Measurements from ENCODE around the gene CMAS.

The CMAS gene

GRCh38 chr12:22054155-22054554 is 8.1 kb downstream of the CMAS start:
- TF ChIP-seq, protein P1, sequence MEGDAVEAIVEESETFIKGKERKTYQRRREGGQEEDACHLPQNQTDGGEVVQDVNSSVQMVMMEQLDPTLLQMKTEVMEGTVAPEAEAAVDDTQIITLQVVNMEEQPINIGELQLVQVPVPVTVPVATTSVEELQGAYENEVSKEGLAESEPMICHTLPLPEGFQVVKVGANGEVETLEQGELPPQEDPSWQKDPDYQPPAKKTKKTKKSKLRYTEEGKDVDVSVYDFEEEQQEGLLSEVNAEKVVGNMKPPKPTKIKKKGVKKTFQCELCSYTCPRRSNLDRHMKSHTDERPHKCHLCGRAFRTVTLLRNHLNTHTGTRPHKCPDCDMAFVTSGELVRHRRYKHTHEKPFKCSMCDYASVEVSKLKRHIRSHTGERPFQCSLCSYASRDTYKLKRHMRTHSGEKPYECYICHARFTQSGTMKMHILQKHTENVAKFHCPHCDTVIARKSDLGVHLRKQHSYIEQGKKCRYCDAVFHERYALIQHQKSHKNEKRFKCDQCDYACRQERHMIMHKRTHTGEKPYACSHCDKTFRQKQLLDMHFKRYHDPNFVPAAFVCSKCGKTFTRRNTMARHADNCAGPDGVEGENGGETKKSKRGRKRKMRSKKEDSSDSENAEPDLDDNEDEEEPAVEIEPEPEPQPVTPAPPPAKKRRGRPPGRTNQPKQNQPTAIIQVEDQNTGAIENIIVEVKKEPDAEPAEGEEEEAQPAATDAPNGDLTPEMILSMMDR (IDR thresholded peaks at IDR 0.05; ENCODE audit: control insufficient read depth, insufficient read depth, low read depth, low read length, missing control alignments), result no peak
- H3K4me3 ChIP-seq (ENCODE audit: control insufficient read depth, low read depth, low read length), result no peak overlapping the region
- DNase-seq (ENCODE audit: low read depth), result no peak

- no peak overlapping the region for H3K4me3 ChIP-seq (ENCODE audit: control insufficient read depth, low read depth, low read length)
- no peak for DNase-seq (ENCODE audit: low read depth)
- TF ChIP-seq, protein P1 (IDR thresholded peaks at IDR 0.05; ENCODE audit: control insufficient read depth, insufficient read depth, low read depth, low read length, missing control alignments), result no peak
Observed at GRCh38 chr12:22056607-22057006, 10.6 kb downstream of the CMAS start.

DNA sequence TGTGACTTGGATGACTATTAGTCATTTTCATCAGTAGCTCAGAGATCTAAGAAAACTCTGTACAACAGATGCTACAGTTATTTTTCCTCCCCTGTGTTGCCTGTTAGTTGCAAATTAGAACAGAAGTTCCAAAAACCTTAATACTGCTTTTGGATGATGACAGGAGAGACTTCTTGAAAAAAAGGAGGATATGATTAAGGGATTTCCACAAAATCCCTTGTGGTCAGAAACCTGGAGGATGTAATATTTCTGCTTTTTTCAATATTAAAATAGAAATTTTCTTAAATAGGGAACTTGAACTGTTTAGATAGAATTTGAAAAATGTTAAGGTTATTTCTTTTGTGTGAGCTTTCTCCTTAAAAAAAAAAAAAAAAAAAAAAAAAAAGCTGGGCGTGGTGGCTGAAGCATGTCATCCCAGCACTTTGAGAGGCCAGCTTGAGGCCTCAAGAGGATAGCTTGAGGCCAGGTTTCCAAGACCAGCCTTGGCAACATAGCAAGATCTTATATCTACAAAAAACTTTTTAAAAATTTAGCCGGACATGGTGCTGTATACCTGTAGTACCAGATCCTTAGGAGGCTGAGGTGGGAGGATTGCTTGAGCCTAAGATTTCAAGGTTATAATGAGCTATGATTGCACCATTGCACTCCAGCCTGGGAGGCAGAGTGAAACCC is 14.1 kb downstream of the CMAS start:
- DNase-seq (ENCODE audit: low read depth), result no peak
- TF ChIP-seq, protein P1 (IDR thresholded peaks at IDR 0.05; ENCODE audit: control insufficient read depth, insufficient read depth, low read depth, low read length, missing control alignments), result no peak
- H3K4me3 ChIP-seq (ENCODE audit: control insufficient read depth, low read depth, low read length), result no peak overlapping the region

GRCh38 chr12:22064968-22065367 is 18.9 kb downstream of the CMAS start:
- TF ChIP-seq, protein P1 (IDR thresholded peaks at IDR 0.05; ENCODE audit: control insufficient read depth, insufficient read depth, low read depth, low read length, missing control alignments), result no peak
- no peak for DNase-seq (ENCODE audit: low read depth)
- H3K4me3 ChIP-seq (ENCODE audit: control insufficient read depth, low read depth, low read length), result no peak overlapping the region

- H3K4me3 ChIP-seq (ENCODE audit: control insufficient read depth, low read depth, low read length), result no peak overlapping the region
- TF ChIP-seq, protein P1 (IDR thresholded peaks at IDR 0.05; ENCODE audit: control insufficient read depth, insufficient read depth, low read depth, low read length, missing control alignments), result no peak
- DNase-seq (ENCODE audit: low read depth), result no peak
Observed at GRCh38 chr12:22066310-22066709, 20.3 kb downstream of the CMAS start.

DNA sequence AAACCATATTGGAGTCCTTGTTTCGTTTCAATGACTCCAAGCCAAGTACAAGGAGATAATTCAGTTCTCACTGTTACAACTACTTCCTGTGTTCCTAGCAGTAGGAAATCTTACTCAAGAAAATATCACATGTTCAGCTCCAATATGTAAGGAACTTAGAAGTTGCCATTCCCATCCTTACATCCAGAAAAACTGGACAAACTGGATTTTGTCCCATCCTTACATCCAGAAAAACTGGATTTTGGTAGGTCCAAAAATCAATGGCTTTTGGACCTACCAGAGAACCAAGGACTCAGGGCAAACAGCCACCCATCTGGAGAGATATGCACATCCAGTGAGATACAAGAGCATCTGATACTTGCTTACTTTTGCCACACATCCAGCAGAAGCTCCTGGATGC is 23.8 kb downstream of the CMAS start:
- no peak for DNase-seq (ENCODE audit: low read depth)
- TF ChIP-seq, protein P1 (IDR thresholded peaks at IDR 0.05; ENCODE audit: control insufficient read depth, insufficient read depth, low read depth, low read length, missing control alignments), result no peak
- no peak overlapping the region for H3K4me3 ChIP-seq (ENCODE audit: control insufficient read depth, low read depth, low read length)

Measured in AG09309 (cell line).